HG02571 (cell line): ENCODE results near the gene CCDC27.

Experiments
- ATAC-seq: cut with Tn5 transposase; IDR thresholded peaks from one replicate; pipeline ENCODE4 v1.9.1; 2021; ENCODE audit warnings: mild to moderate bottlenecking, moderate library complexity; ENCODE audit not compliant: unreplicated experiment

CCDC27 gene

DNA sequence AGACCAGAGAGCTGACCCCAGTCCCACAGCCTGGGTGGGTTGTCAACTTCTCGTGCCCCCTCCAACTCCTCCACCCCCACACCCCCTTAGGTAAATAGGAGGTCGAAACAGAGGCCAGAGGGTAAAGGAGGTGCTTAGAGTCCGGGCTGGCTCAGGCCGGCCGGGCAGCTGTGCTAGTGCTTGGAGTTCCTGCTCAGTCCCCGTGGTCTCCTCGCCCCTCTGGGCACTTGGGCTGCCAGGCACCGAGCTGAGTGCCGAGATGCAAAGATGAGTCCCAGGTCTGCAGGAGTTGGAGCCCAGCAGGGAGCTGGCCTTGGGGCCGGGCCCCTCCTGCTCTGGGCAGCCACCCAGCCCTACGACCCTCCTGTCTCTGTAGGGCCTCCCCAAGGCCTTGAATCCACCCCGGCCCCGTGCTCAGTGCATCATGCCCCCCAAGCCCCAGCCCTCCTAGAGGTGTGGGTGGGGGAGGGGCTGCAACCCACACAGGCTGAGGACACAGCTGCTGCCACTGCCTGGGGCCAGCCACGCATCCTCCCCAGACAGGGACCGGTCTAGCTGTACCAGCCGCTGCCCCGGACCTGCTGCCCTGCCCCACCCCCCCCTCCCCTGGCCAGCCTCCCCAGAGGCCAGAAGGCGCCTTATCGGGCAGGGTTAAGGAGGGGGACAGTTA is 22.2 kb downstream of the CCDC27 start:
- no peak for ATAC-seq

- no peak for ATAC-seq
Observed at GRCh38 chr1:3774946-3775489, 22.8 kb downstream of the CCDC27 start.

- ATAC-seq: no peak
Observed at GRCh38 chr1:3775490-3776230, 23.4 kb downstream of the CCDC27 start.

DNA sequence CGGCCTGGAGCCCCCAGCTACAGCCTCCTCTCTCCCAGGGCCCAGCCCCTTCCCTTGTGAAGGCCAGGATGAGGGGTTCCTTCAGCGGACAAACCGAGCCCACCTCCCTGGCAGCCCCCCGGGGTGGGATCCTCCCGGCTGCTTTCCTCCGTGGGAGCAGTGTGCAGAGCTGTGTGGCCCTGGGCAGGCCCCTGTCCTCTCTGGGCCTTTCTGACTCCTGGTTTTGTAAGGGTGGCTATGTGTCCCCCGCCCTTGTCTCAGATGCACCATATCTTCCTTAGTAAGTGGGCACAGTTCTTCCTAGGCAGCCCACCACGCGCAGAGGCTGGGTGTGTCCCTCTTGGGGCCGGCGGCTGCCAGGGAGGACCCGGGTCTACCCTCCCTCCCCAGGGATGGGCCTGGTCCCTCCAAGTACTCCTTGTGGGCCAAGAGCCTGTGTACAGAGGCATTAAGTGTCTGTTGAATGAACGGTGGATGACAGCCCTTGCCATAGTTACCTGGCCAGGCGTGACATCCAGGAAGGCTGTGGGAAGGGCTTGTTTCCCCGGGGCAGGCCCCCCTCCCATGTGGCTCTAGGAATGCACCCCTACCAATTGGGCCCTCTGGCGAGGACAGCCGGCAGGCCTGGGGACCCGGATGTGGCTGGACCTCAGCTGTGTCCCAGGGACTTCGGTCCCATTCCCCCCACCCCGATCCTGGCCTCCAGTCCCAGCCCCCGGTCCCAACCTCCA is 24.1 kb downstream of the CCDC27 start:
- no peak for ATAC-seq

DNA sequence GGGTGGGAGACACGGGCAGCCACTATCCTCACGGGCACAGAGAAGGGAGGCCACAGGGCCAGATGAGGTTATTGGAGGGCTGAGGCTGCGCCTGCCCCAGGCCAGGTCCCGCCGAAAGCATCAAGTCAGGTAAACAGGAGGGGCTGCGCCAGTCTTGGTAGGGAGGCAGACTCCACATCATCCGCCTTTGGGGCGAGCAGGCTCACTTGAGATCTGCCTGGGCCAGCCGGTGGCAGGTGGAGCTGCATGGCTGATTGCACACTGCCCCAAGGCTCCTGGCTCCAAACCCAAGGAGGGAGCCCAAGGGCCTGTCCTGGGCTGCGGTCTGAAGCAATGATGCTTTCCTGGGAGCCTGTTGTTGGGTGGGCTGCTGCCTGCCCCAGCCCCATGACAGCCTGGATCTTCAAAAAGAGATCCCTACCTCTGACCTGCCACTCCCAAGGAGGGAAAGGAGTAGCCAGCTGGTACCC is 24.9 kb downstream of the CCDC27 start:
- no peak for ATAC-seq

DNA sequence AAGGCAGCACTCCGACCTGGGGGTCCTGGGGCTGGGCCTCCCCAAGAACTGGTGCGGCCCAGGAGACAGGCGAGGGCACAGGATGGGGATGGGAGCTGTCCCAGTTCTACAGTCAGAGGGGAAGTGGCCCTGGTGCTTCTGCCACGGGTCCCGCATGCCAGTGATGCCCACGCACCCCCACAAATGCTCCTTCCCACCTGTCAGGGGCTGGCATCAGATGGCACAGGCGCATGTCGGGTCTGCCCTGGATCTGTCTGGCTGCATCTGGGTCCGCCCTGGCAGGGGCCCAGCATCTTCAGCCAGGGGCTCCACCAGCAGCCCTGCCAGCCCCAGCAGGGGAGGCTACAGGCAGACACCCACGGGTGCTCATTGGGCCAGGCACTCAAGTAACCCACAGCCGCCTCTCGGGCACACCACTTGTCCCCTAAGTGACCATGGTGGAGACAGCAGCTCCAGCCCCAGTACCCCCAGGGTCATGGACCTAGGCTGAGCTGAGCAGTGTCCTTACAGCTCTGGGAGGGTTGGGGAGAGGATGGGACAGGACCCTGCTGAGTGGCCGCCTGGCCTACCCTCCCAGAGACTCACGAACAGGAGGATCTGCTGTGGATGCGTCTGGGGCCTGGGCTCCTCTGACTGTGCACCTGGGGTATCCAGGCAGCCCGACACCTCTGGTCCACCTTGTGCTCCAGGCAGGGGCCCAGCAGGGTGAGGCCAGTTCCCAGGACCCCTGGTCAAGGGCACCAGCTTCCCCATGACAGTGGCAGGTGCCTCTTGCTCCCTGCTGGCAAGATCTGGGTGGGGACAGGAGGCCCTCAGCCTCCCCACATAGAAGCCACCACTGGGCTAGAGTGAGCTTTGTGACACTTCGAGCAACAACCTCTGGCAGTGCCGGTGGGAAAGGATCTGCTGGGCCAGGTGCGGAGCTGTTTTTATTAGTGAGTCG is 25.7 kb downstream of the CCDC27 start:
- ATAC-seq: no peak

DNA sequence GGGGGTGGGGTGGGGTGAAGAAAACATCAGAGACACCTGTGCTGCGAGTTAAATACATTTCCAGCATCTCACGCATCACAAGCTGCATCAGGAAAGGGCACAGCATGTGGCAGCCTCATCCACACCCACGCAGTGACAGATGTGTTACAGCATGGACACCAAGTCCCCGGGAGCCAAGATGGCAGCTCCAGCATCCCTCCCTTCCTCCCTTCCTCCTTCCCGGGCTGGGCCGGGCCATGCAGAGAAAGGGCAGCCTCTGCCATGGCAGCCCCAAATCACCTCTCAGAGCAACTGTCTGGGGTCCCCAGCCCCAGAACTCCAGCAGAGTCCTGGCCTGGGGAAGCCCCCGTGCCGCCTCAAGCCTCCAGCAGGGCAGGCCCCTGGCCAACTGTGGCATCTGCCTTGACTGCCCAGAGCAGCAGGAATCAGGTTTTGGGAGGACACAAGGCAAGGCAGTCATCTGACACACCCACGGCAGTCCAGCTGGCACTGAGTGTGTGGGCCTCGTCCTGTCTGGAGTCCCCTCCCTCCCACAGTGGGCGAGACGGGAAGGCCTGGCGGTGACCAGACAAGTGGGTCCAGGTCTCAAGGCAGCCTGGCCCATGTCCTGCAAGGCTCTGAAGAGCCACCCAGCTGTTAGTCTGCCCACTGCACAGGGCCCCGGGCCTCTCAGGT is 26.5 kb downstream of the CCDC27 start:
- ATAC-seq: no peak

DNA sequence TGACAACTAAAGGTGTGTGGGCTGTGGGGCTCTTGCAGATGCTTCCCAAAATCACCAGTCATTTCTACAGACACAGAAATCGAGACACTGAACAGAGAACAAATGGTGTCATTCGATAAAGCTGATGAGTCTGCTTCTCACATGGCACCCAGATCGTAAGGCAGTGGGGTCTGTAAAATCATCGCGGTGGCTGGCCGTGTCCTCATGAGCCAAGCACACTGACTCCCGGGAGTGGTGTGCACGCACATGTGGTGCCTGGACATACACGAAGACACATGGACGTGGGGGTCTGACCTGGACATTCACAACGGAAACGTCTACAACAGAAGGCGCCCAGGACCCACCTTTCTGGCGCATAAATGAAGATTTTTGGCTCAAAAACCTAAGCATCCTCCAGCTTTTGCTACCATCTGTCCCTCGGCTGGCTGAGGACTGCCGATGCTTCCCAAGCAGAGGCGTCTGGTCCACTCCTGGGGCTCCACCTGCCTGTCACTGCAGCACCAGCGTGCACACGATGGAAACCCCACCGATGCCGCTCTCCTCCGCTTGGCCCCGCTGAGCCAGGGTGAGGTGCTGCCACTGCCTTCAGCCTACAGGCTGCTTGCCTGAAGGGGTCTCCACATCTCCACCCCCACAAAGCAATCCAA is 27.1 kb downstream of the CCDC27 start:
- ATAC-seq: no peak

DNA sequence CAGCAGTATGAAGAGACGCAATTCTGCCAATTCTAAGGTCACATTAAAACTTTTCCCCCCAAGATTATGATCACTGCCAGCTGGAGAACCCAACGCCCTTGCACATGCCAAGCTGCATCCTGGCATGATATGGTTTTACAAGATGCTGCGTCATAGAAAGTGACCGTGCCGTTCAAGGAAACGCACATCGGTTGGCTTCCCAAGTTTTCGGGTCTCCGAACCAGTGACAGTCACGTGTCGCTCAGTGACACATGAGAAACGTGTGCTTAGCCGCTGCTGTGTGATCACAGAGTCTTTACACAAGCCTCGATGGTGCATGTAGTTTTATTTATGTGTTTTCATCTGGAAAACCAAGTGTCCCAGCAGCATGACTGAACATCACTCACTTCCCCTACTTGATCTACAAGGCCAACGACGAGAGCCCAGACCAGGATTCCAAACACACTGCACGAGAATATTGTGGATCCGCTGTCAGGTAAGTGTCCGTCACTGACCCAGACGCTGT is 27.7 kb downstream of the CCDC27 start:
- ATAC-seq: no peak

- ATAC-seq: no peak
Observed at GRCh38 chr1:3780901-3781300, 28.7 kb downstream of the CCDC27 start.

DNA sequence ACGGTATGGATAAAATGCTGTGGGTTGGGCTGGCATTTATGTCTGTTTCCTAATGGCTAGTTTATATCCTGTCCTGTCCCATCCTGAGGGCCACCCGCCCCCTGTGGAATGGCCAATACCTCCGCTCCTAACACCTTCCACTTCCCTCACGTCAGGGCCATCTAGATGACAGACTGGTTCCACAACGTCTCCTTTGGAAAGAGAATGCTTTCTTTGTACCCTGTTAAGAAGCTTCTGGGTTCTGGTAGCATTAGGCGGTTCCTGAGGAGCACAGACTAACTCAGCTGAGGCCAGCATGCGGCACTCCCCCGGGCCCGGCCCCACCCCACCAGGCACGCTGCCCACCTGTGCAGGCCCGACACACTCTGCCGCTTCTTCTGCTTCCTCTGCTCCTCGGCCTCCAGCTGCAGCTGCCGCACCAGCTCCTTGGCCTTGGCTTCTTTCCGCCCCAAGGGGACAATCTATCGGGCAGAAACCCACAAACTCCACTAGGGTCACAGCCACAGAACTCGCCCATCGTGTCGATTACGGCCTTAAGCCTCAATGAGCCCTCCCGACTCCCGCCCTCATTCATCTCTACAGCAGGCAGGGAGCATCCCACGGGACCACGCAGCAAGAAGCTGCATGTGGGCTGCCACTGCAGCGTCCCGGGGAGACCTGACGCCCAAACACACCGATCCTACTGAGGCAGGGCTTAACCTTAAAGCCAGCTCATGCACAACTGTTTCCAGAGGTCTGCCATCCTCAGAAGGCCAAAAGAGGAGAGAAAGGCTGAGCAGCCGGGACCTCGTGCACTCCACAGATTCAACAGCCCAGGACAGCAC is 31.6 kb downstream of the CCDC27 start:
- ATAC-seq: no peak

DNA sequence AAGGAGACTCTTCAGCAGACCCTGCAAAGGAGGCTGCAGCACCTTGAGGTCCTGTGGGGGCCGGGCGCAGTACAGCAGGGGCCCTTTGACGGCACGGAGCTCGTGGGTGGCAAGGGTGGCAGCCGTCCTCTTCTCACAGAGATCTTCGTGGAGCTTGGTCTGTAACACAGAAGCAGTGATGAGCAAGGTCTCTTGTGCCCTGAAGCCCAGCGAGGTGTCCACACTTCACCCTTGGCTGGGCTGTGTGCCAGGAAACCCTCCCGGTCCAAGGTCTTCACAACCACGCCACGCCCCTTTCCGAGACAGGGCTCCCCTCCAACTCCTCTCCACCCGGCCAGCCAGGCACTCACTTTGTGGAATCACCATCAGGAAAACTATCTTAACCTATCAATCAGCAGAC is 32.8 kb downstream of the CCDC27 start:
- no peak for ATAC-seq

GRCh38 chr1:3785456-3786157 is 33.4 kb downstream of the CCDC27 start:
- ATAC-seq: no peak

- no peak for ATAC-seq
Observed at GRCh38 chr1:3786468-3787348, 34.5 kb downstream of the CCDC27 start.

DNA sequence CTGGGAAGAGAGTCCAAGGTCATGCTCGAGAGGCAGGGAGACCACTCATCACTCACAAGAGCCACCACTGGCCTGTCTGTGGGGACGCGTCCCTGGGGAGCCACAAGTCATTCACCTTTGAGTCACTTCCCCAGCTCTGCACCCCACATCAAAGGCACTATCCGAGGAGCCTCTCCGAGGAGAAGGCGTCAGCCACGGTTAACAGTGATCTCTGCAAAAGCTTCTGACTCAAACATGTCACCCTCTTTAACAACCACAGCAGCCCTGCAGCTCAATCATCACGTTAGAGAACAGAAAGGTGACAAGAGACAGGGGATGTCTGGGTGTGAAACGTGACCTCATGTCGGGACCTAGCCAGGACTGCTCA is 35.1 kb downstream of the CCDC27 start:
- no peak for ATAC-seq

- ATAC-seq: no peak
Observed at GRCh38 chr1:3787745-3788605, 35.7 kb downstream of the CCDC27 start.
